PC-9 (cell line): ENCODE results near the gene CERS3.

ENCODE experiments used
- EZH2 ChIP-seq: fragments of 200-600 bp; sonication (generic); IDR thresholded peaks from 2 replicates; pipeline ENCODE4 v1.8.0; 2017; ENCODE audit warnings: antibody characterized with exemption, low read depth
- TF ChIP-seq, protein P1 (sequence below): fragments of 200-600 bp; sonication (generic); conservative IDR thresholded peaks from 2 replicates; pipeline ENCODE4 v1.6.1; 2017; ENCODE audit warnings: mixed run types, antibody characterized with exemption, mild to moderate bottlenecking, moderate library complexity

DNA sequence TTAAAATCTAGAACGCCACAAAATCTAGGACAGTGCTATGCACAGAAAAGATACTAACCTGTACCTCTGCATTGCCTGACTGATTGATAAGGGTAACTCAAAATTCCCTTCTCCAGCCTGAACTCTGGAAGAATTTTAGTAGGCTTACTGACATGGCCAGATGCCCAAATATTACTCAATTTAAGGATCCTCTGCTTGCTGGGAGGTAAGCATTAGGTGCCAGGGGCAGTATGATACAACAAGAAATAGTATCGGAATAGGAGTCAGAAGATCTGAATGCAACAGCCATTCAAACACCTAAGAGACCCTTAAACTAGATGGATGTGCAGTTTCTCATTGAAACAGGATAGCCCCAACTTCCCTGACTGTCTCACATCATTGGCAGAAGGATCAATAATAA, 45.4 kb downstream of the CERS3 start:
- TF ChIP-seq, protein P1, sequence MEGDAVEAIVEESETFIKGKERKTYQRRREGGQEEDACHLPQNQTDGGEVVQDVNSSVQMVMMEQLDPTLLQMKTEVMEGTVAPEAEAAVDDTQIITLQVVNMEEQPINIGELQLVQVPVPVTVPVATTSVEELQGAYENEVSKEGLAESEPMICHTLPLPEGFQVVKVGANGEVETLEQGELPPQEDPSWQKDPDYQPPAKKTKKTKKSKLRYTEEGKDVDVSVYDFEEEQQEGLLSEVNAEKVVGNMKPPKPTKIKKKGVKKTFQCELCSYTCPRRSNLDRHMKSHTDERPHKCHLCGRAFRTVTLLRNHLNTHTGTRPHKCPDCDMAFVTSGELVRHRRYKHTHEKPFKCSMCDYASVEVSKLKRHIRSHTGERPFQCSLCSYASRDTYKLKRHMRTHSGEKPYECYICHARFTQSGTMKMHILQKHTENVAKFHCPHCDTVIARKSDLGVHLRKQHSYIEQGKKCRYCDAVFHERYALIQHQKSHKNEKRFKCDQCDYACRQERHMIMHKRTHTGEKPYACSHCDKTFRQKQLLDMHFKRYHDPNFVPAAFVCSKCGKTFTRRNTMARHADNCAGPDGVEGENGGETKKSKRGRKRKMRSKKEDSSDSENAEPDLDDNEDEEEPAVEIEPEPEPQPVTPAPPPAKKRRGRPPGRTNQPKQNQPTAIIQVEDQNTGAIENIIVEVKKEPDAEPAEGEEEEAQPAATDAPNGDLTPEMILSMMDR = no peak
- TF ChIP-seq EZH2 = no peak
